CD14-positive monocyte (primary cell): ENCODE data around the gene NRG3. TPM values are rescaled to one million over a fixed set of nuclear protein-coding genes. Genes with fewer than 3 reads are reported as not detected.

Experiments used
- DNase-seq, 3 donors: peaks; one replicate each; pipeline ENCODE4 v3.0.0-alpha.2; 2011 to 2022
- H2AFZ ChIP-seq: 2 replicates; pipeline ENCODE4 v1.6.0; 2012; ENCODE audit warnings: mild to moderate bottlenecking, low read depth, low read length, inconsistent platforms; ENCODE audit not compliant: insufficient read depth, poor library complexity, severe bottlenecking
- H3K27ac ChIP-seq, 2 donors: 1 replicate in 1 of 2; 2 replicates in 1 of 2; pipeline ENCODE4 v1.5.1; 2012 to 2013; ENCODE audit warnings: low read length in 2 of 2, control low read depth in 1 of 2, inconsistent platforms in 1 of 2, low read depth in 1 of 2, mild to moderate bottlenecking in 1 of 2
- H3K27me3 ChIP-seq, 2 donors: one replicate each; pipeline versions ENCODE4 v1.6.0 to v1.6.1; 2011 to 2013; ENCODE audit warnings: low read length in 2 of 2; ENCODE audit not compliant: control insufficient read depth in 2 of 2, insufficient read depth in 2 of 2
- H3K36me3 ChIP-seq, 2 donors: replicated peaks in 1 of 2; 1 replicate in 1 of 2; 2 replicates in 1 of 2; pipeline versions ENCODE4 v1.5.1 to v1.6.1; 2012 to 2013; ENCODE audit warnings: low read length in 2 of 2, control low read depth in 1 of 2, inconsistent platforms in 1 of 2, mild to moderate bottlenecking in 1 of 2; ENCODE audit not compliant: insufficient read depth in 2 of 2, control insufficient read depth in 1 of 2
- H3K4me1 ChIP-seq, 2 donors: 1 replicate in 1 of 2; 2 replicates in 1 of 2; pipeline versions ENCODE4 v1.5.1 to v1.6.1; 2012 to 2013; ENCODE audit warnings: low read length in 2 of 2, control low read depth in 1 of 2, inconsistent platforms in 1 of 2, mild to moderate bottlenecking in 1 of 2, moderate library complexity in 1 of 2; ENCODE audit not compliant: insufficient read depth in 2 of 2, control insufficient read depth in 1 of 2
- H3K4me2 ChIP-seq: replicated peaks from 2 replicates; pipeline ENCODE3; 2012; ENCODE audit warnings: low read length, moderate library complexity, mild to moderate bottlenecking; ENCODE audit not compliant: poor library complexity, severe bottlenecking; ENCODE audit errors: extremely low read depth
- H3K4me3 ChIP-seq, 3 experiments: fragments of 200-600 bp in 1 of 3; sonication (generic) in 1 of 3; replicated peaks in 1 of 3; 1 replicate in 2 of 3; 2 replicates in 1 of 3; pipeline ENCODE4 v1.5.1; 2011 to 2013; ENCODE audit warnings: low read length in 3 of 3, mild to moderate bottlenecking in 3 of 3, control low read depth in 2 of 3, low read depth in 2 of 3, inconsistent platforms in 1 of 3, moderate library complexity in 1 of 3
- H3K79me2 ChIP-seq: 2 replicates; pipeline ENCODE4 v1.6.0; 2012; ENCODE audit warnings: mild to moderate bottlenecking, control low read depth, inconsistent platforms, low read length, moderate library complexity; ENCODE audit not compliant: insufficient read depth
- H3K9ac ChIP-seq: 2 replicates; pipeline ENCODE4 v1.6.0; 2017; ENCODE audit warnings: low read length, mild to moderate bottlenecking; ENCODE audit not compliant: insufficient read depth, poor library complexity, severe bottlenecking
- H3K9me3 ChIP-seq, 2 donors: replicated peaks in 1 of 2; 1 replicate in 1 of 2; 2 replicates in 1 of 2; pipeline versions ENCODE4 v1.5.1 to v1.6.1; 2012 to 2013; ENCODE audit warnings: low read length in 2 of 2, control low read depth in 1 of 2; ENCODE audit not compliant: control insufficient read depth in 1 of 2, insufficient read depth in 1 of 2
- H4K20me1 ChIP-seq: 2 replicates; pipeline ENCODE4 v1.6.0; 2012; ENCODE audit warnings: mild to moderate bottlenecking, low read length, control low read depth, moderate library complexity; ENCODE audit not compliant: insufficient read depth
- H3K27ac Mint-ChIP-seq, 7 donors: one replicate each; pipeline ENCODE4 v1.8.0; 2020; ENCODE audit warnings: mild to moderate bottlenecking in 7 of 7, mixed read lengths in 7 of 7, moderate library complexity in 6 of 7, inconsistent platforms in 2 of 7
- H3K27me3 Mint-ChIP-seq, 3 donors: one replicate each; pipeline ENCODE4 v1.8.0; 2021 to 2022; ENCODE audit warnings: low read depth in 3 of 3, mild to moderate bottlenecking in 3 of 3, mixed read lengths in 3 of 3, moderate library complexity in 3 of 3, inconsistent platforms in 1 of 3
- H3K36me3 Mint-ChIP-seq, 2 donors: one replicate each; pipeline ENCODE4 v1.8.0; 2020; ENCODE audit warnings: mixed read lengths in 2 of 2, inconsistent platforms in 1 of 2, mild to moderate bottlenecking in 1 of 2
- H3K4me1 Mint-ChIP-seq: one replicate; pipeline ENCODE4 v1.8.0; 2020; ENCODE audit warnings: mild to moderate bottlenecking, mixed read lengths
- H3K4me3 Mint-ChIP-seq, 2 donors: one replicate each; pipeline ENCODE4 v1.8.0; 2020; ENCODE audit warnings: mild to moderate bottlenecking in 2 of 2, mixed read lengths in 2 of 2, moderate library complexity in 1 of 2
- H3K9me3 Mint-ChIP-seq, 7 donors: one replicate each; pipeline ENCODE4 v1.8.0; 2020 to 2022; ENCODE audit warnings: mixed read lengths in 7 of 7, mild to moderate bottlenecking in 6 of 7, moderate library complexity in 6 of 7, inconsistent platforms in 2 of 7
- CTCF ChIP-seq: fragments of 200-600 bp; IDR thresholded peaks from one replicate; pipeline ENCODE4 v1.8.0; 2022; ENCODE audit warnings: antibody characterized with exemption, mild to moderate bottlenecking
- WGBS: methylation state at CpG from one replicate; pipeline ENCODE4 v1.1.5; 2013; ENCODE audit warnings: missing lambda C conversion rate; ENCODE audit not compliant: insufficient coverage; 5-methylcytosine and 5-hydroxymethylcytosine counted together
- intact Hi-C, 2 donors: fragments of 100-400 bp; cut with micrococcal nuclease; formaldehyde crosslinking; loops; one replicate each; pipeline versions ENCODE4 v1.15.0 to v1.15.1; 2023
- polyA plus RNA-seq, 3 donors: library from polyadenylated mRNA; depleted of rRNA in 1 of 3; unstranded in 2 of 3; stranded (reverse) in 1 of 3; fragments of 300-500 nt in 2 of 3; fragments of >200 nt in 1 of 3; fragmentation: Illumina TruSeq in 2 of 3; gene quantifications; 1 replicate in 2 of 3; 2 replicates in 1 of 3; pipeline ENCODE4 v1.2.3, GENCODE V29; 2012 to 2021

NRG3 gene
- polyA plus RNA-seq, 3 donors: not detected

- no peak overlapping the region for H3K4me3 Mint-ChIP-seq
- Histone ChIP-seq H3K4me3 (no peak overlapping the region), H3K36me3 (no peaks in the 10 kb centered on the region), H3K27ac (no peak overlapping the region), H2AFZ (no peak overlapping the region), H3K9ac (no peak overlapping the region), H3K9me3 (no peaks in the 10 kb centered on the region), H3K4me2 (no peak overlapping the region), H3K27me3 (no peaks in the 10 kb centered on the region), H3K4me1 (no peaks in the 10 kb centered on the region), H3K79me2 (no peaks in the 10 kb centered on the region), H4K20me1 (no peaks in the 10 kb centered on the region)
- peaks cover 0 to 5% (median 0%) of the 10 kb centered on the region in 3 donors for H3K27me3 Mint-ChIP-seq
- H3K9me3 Mint-ChIP-seq: peaks cover 0 to 2% (median 0%) of the 10 kb centered on the region in 7 donors
- intact Hi-C loops: no loop called here
- WGBS: 75% methylated on average over 4 of the region's 7 CpGs
- no peaks in the 10 kb centered on the region for H3K36me3 Mint-ChIP-seq
- no peak overlapping the region for H3K27ac Mint-ChIP-seq
- no peak for DNase-seq
- no peaks in the 10 kb centered on the region for H3K4me1 Mint-ChIP-seq
- no peak for TF ChIP-seq CTCF
Measured at GRCh38 chr10:81889181-81889769, 14.3 kb downstream of the NRG3 start.

- no peaks in the 10 kb centered on the region for H4K20me1 ChIP-seq
- TF ChIP-seq CTCF: no peak
- Mint-ChIP-seq H3K4me3 (no peak overlapping the region), H3K9me3 (peaks cover 0 to 5% (median 0%) of the 10 kb centered on the region in 7 donors), H3K27ac (no peak overlapping the region), H3K4me1 (no peaks in the 10 kb centered on the region), H3K27me3 (peaks cover 0 to 6% (median 0%) of the 10 kb centered on the region in 3 donors), H3K36me3 (no peaks in the 10 kb centered on the region)
- no peaks in the 10 kb centered on the region for H3K4me1 ChIP-seq
- no peaks in the 10 kb centered on the region for H3K36me3 ChIP-seq
- WGBS: 90% methylated on average over 2 of the region's 8 CpGs
- H3K4me2 ChIP-seq: no peak overlapping the region
- H3K4me3 ChIP-seq: no peak overlapping the region
- no peaks in the 10 kb centered on the region for H3K27me3 ChIP-seq
- DNase-seq: no peak
- no peak overlapping the region for H3K9ac ChIP-seq
- peaks cover 0 to 3% of the 10 kb centered on the region in 2 donors for H3K9me3 ChIP-seq
- intact Hi-C loops: no loop called here
- no peak overlapping the region for H3K27ac ChIP-seq
- no peaks in the 10 kb centered on the region for H3K79me2 ChIP-seq
- H2AFZ ChIP-seq: no peak overlapping the region
Measured at GRCh38 chr10:81894616-81895015, 19.6 kb downstream of the NRG3 start.
